Mesothelial cell of epicardium (in vitro differentiated cells): Measurements from ENCODE around the gene STK32B. TPM values are rescaled to one million over a fixed set of nuclear protein-coding genes. Genes with fewer than 3 reads are reported as not detected.

ENCODE experiments used
- DNase-seq, 2 experiments: peaks; one replicate each; pipeline ENCODE4 v3.0.0; 2021; ENCODE audit warnings: low spot score in 2 of 2; ENCODE audit not compliant: unreplicated experiment in 2 of 2
- H3K27ac Mint-ChIP-seq: 2 replicates; pipeline ENCODE4 v1.8.0; 2021; ENCODE audit warnings: mixed read lengths
- H3K27me3 Mint-ChIP-seq: 2 replicates; pipeline ENCODE4 v1.8.0; 2021; ENCODE audit warnings: low read depth, mixed read lengths
- H3K36me3 Mint-ChIP-seq: 2 replicates; pipeline ENCODE4 v1.8.0; 2021; ENCODE audit warnings: mixed read lengths
- H3K4me1 Mint-ChIP-seq: 2 replicates; pipeline ENCODE4 v1.8.0; 2021; ENCODE audit warnings: mixed read lengths
- H3K4me3 Mint-ChIP-seq: 2 replicates; pipeline ENCODE4 v1.8.0; 2021; ENCODE audit warnings: mild to moderate bottlenecking, moderate library complexity, mixed read lengths
- H3K9me3 Mint-ChIP-seq: 2 replicates; pipeline ENCODE4 v1.8.0; 2021; ENCODE audit warnings: mixed read lengths
- total RNA-seq: library from RNA; stranded (reverse); gene quantifications from 3 replicates; pipeline ENCODE4 v1.2.1, GENCODE V29; 2021
- TF ChIP-seq, protein P1 (sequence below): fragments of 200-600 bp; sonication (generic); IDR thresholded peaks from one replicate; pipeline ENCODE4 v1.5.0; 2021; ENCODE audit warnings: antibody characterized with exemption; ENCODE audit not compliant: unreplicated experiment

The STK32B gene
- total RNA-seq, 1 donor from 2014 or later = 0.96 TPM

DNA sequence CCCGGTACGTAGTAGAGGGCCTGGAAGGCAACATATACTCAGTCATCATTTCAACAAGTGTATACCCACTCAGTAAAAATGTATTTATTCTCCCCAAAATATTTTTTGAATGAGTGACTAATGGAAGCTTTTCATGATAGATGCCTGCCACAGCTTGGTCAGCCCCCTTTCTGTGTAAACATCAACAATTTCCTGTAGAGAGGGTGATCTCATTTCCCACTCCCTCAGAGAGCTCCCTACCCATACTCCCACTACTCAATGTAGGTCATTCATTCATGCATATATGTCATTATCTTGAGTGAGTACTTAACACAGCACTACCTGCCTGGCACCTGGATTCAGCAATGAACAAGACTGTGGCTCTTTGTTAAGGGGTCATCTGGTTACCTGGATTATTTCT, 81.9 kb downstream of the STK32B start:
- TF ChIP-seq, protein P1, sequence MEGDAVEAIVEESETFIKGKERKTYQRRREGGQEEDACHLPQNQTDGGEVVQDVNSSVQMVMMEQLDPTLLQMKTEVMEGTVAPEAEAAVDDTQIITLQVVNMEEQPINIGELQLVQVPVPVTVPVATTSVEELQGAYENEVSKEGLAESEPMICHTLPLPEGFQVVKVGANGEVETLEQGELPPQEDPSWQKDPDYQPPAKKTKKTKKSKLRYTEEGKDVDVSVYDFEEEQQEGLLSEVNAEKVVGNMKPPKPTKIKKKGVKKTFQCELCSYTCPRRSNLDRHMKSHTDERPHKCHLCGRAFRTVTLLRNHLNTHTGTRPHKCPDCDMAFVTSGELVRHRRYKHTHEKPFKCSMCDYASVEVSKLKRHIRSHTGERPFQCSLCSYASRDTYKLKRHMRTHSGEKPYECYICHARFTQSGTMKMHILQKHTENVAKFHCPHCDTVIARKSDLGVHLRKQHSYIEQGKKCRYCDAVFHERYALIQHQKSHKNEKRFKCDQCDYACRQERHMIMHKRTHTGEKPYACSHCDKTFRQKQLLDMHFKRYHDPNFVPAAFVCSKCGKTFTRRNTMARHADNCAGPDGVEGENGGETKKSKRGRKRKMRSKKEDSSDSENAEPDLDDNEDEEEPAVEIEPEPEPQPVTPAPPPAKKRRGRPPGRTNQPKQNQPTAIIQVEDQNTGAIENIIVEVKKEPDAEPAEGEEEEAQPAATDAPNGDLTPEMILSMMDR = no peak
- no peak for DNase-seq
- peaks cover 9% of the 10 kb centered on the region for H3K9me3 Mint-ChIP-seq
- H3K27ac Mint-ChIP-seq = no peak overlapping the region
- H3K4me1 Mint-ChIP-seq = no peaks in the 10 kb centered on the region
- no peak overlapping the region for H3K4me3 Mint-ChIP-seq
- no peaks in the 10 kb centered on the region for H3K36me3 Mint-ChIP-seq
- H3K27me3 Mint-ChIP-seq = peaks cover 66% of the 10 kb centered on the region

DNA sequence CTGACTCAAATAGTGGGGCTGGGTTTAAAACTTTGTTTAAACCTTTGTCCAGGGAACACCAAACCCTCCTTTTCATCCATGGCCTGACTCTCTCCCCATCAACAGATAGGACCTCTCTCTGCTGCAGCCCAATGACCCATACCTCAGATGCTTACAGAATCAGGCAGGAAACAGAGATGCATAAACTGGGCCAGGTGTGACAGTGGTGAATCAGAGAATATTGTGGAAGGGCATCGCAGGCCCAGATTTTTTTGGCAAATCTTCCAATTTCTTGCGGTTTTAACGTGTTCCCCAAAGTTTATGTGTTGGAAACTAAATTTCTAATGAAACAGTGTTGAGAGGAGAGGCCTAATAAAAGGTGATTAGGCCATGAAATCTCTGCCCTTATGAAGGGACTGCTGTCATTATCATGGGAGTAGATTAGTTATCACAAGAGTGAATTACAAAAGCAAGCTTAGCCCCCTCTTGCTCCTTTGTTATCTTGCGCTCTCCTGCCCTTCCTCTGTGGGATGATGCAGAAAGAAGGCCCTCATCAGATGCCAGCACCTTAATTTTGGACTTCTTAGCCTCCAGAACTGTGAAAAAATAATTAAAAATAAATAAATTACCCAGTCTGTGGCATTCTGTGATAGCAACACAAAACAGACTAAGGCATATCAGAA, 82.8 kb downstream of the STK32B start:
- H3K4me3 Mint-ChIP-seq = no peak overlapping the region
- H3K27ac Mint-ChIP-seq = no peak overlapping the region
- H3K9me3 Mint-ChIP-seq = peaks cover 9% of the 10 kb centered on the region
- no peak for DNase-seq
- peaks cover 70% of the 10 kb centered on the region for H3K27me3 Mint-ChIP-seq
- TF ChIP-seq, protein P1 = no peak
- H3K36me3 Mint-ChIP-seq = no peaks in the 10 kb centered on the region
- H3K4me1 Mint-ChIP-seq = no peaks in the 10 kb centered on the region

DNA sequence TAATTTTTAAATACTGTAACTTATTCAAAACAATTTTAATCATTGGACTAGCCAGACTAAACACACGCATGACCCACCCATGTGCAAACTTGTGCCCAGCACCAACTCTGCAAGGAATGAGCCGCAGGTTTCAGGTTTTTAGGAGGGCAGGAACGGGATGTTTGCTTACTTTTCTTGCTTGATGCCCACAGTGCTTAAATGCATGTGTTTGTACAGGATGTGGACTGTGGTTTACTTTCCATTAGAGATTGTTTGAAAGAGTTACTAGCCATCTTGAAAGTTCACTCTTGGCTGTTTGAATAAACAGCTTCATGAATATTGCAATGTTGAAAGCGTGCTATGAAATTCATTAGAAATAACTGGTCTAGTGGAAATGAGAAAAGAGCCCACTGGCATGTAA, 83.3 kb downstream of the STK32B start:
- TF ChIP-seq, protein P1 = no peak
- Mint-ChIP-seq H3K27me3 (peaks cover 73% of the 10 kb centered on the region), H3K36me3 (no peaks in the 10 kb centered on the region)

DNA sequence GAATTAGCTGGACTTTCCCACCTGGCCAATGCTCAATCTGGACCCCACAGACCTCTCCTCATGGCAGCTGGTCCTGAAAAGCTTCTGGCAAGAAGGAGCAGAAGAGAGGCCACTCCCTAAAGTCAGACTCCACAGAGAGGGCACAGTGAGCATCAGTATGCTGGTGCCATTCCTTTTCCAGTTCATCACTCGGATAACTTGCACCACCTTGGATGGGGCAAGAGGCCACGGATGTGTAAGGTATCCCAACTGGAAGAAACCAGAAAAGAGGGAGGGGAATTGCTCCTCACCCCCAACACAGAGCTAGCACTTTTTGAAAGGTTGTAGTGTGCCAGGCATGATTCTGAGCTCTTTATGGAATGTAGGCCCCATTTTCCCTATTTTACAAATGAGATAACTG, 85.9 kb downstream of the STK32B start:
- no peak for DNase-seq
- Mint-ChIP-seq H3K36me3 (no peaks in the 10 kb centered on the region), H3K4me3 (no peak overlapping the region), H3K27me3 (peaks cover 70% of the 10 kb centered on the region), H3K9me3 (no peaks in the 10 kb centered on the region), H3K4me1 (no peaks in the 10 kb centered on the region), H3K27ac (no peak overlapping the region)
- TF ChIP-seq, protein P1 = no peak

More for the DNA sequence above, 83.3 kb downstream of the STK32B start:
- DNase-seq = no peak
- peaks cover 9% of the 10 kb centered on the region for H3K9me3 Mint-ChIP-seq
- H3K4me3 Mint-ChIP-seq = no peak overlapping the region
- no peaks in the 10 kb centered on the region for H3K4me1 Mint-ChIP-seq
- no peak overlapping the region for H3K27ac Mint-ChIP-seq

DNA sequence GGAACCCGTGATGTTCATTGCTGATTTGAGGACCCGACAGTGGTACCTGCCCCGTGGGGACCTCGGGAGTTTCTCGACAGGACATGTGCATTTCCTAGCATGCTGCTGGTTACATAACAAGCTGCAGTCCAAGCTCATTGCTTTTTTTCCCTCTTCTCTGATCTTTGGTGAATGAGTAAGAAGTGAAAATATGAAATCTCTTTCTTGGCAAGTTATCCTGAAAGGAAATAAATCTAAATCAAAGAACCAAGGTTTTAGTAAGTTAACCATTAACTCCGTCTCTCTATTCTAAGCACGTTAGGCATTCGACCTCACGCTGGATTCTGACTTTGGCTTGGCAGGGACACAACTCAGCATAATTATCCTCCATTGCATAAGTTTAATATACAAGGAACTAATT, 86.6 kb downstream of the STK32B start:
- peaks cover 70% of the 10 kb centered on the region for H3K27me3 Mint-ChIP-seq
- H3K27ac Mint-ChIP-seq = no peak overlapping the region
- H3K4me3 Mint-ChIP-seq = no peak overlapping the region
- H3K36me3 Mint-ChIP-seq = no peaks in the 10 kb centered on the region
- TF ChIP-seq, protein P1 = no peak
- DNase-seq = no peak
- no peaks in the 10 kb centered on the region for H3K4me1 Mint-ChIP-seq
- no peaks in the 10 kb centered on the region for H3K9me3 Mint-ChIP-seq
